Retina (tissue), 1 donor: ENCODE data around the gene ZFHX2.
"Not testable (repeated sequence)": the region's sequence is repeated elsewhere in the genome, so short reads cannot be mapped to it uniquely, and the experiment has no call there.

Source experiments
- DNase-seq: peaks from one replicate; pipeline ENCODE4 v3.0.0-alpha.2; 2016

The ZFHX2 gene

GRCh38 chr14:23538785-23539184, 12.8 kb downstream of the ZFHX2 start:
- DNase-seq = peak; percentile 37

GRCh38 chr14:23538050-23538718, 13.4 kb downstream of the ZFHX2 start:
- DNase-seq = no peak

GRCh38 chr14:23537351-23538049, 14.1 kb downstream of the ZFHX2 start:
- no peak for DNase-seq

- not testable (repeated sequence) for DNase-seq
These were observed 14.7 kb downstream of the ZFHX2 start for GRCh38 chr14:23536906-23537305.

- DNase-seq = no peak
These were observed 15.1 kb downstream of the ZFHX2 start for GRCh38 chr14:23536494-23536893.

GRCh38 chr14:23535943-23536342, 15.6 kb downstream of the ZFHX2 start:
- no peak for DNase-seq

GRCh38 chr14:23533652-23534435, 17.7 kb downstream of the ZFHX2 start:
- no peak for DNase-seq

- DNase-seq = no peak
These were observed 18.9 kb downstream of the ZFHX2 start for GRCh38 chr14:23532658-23533057.

- DNase-seq = no peak
These were observed 20.2 kb downstream of the ZFHX2 start for GRCh38 chr14:23531391-23531790.

GRCh38 chr14:23530375-23531055, 21.1 kb downstream of the ZFHX2 start:
- peak; percentile 37 for DNase-seq

- no peak for DNase-seq
These were observed 22.5 kb downstream of the ZFHX2 start for GRCh38 chr14:23529016-23529415.

- no peak for DNase-seq
These were observed 23.0 kb downstream of the ZFHX2 start for GRCh38 chr14:23528555-23528954.

- no peak for DNase-seq
These were observed 26.0 kb downstream of the ZFHX2 start for GRCh38 chr14:23525611-23526010.

- DNase-seq = no peak
These were observed 26.6 kb downstream of the ZFHX2 start for GRCh38 chr14:23524954-23525353.

- no peak for DNase-seq
These were observed 28.1 kb downstream of the ZFHX2 start for GRCh38 chr14:23523229-23524016.

- no peak for DNase-seq
These were observed 28.8 kb downstream of the ZFHX2 start for GRCh38 chr14:23522643-23523198.

GRCh38 chr14:23521785-23522640, 29.6 kb downstream of the ZFHX2 start:
- no peak for DNase-seq

GRCh38 chr14:23520899-23521533, 30.5 kb downstream of the ZFHX2 start:
- DNase-seq = no peak

GRCh38 chr14:23518709-23519108, 32.9 kb downstream of the ZFHX2 start:
- DNase-seq = no peak

- no peak for DNase-seq
These were observed 33.8 kb downstream of the ZFHX2 start for GRCh38 chr14:23517650-23518326.
